ENCODE results near the gene KRT4.

KRT4 gene

GRCh38 chr12:52836491-52837412, 22.8 kb upstream of the KRT4 start:
- Histone ChIP-seq H3K4me1 (ENCODE audit: control insufficient read depth, insufficient read depth, low read length) (no peaks in the 10 kb centered on the region), H3K9me3 (ENCODE audit: control insufficient read depth, insufficient read depth, low read length) (no peaks in the 10 kb centered on the region), H3K36me3 (ENCODE audit: control insufficient read depth, insufficient read depth, low read length) (no peaks in the 10 kb centered on the region), H3K27ac (ENCODE audit: low read length) (no peak overlapping the region), H3K27me3 (ENCODE audit: control insufficient read depth, insufficient read depth, low read length) (no peaks in the 10 kb centered on the region), H3K4me3 (ENCODE audit: low read length) (no peak overlapping the region)
- DNase-seq (ENCODE audit: low read depth, low spot score), result no peak
- no CpG with 5 or more reads among the region's 9 CpGs for WGBS (ENCODE audit: insufficient coverage, insufficient read length)

- no peaks in the 10 kb centered on the region for H3K4me1 ChIP-seq (ENCODE audit: control insufficient read depth, insufficient read depth, low read length)
- no peak overlapping the region for H3K4me3 ChIP-seq (ENCODE audit: low read length)
- no peaks in the 10 kb centered on the region for H3K36me3 ChIP-seq (ENCODE audit: control insufficient read depth, insufficient read depth, low read length)
- DNase-seq (ENCODE audit: low read depth, low spot score), result no peak
- no peak overlapping the region for H3K27ac ChIP-seq (ENCODE audit: low read length)
- no peaks in the 10 kb centered on the region for H3K27me3 ChIP-seq (ENCODE audit: control insufficient read depth, insufficient read depth, low read length)
- no peaks in the 10 kb centered on the region for H3K9me3 ChIP-seq (ENCODE audit: control insufficient read depth, insufficient read depth, low read length)
- no CpG with 5 or more reads among the region's 7 CpGs for WGBS (ENCODE audit: insufficient coverage, insufficient read length)
These were observed 22.1 kb upstream of the KRT4 start for GRCh38 chr12:52836042-52836466.

GRCh38 chr12:52835271-52836041, 21.5 kb upstream of the KRT4 start:
- H3K27me3 ChIP-seq (ENCODE audit: control insufficient read depth, insufficient read depth, low read length), result no peaks in the 10 kb centered on the region
- WGBS (ENCODE audit: insufficient coverage, insufficient read length), result no CpG with 5 or more reads among the region's 15 CpGs
- DNase-seq (ENCODE audit: low read depth, low spot score), result no peak
- H3K9me3 ChIP-seq (ENCODE audit: control insufficient read depth, insufficient read depth, low read length), result no peaks in the 10 kb centered on the region
- no peaks in the 10 kb centered on the region for H3K36me3 ChIP-seq (ENCODE audit: control insufficient read depth, insufficient read depth, low read length)
- no peak overlapping the region for H3K27ac ChIP-seq (ENCODE audit: low read length)
- H3K4me1 ChIP-seq (ENCODE audit: control insufficient read depth, insufficient read depth, low read length), result no peaks in the 10 kb centered on the region
- no peak overlapping the region for H3K4me3 ChIP-seq (ENCODE audit: low read length)

DNA sequence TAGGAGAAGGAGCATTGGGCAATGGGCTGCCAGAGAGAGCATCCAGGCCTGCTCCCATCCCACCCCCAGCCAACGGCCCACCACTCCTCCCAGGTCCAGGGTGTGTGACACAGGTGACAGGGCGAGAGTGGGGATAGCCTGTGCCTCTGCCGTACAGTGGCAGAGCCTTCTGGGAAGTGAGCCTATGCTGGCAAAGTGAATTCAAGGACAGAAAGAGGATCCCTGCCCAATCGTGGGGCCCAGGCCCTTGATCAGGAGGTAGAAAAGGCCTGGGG, 20.7 kb upstream of the KRT4 start:
- DNase-seq (ENCODE audit: low read depth, low spot score), result no peak
- no peak overlapping the region for H3K4me3 ChIP-seq (ENCODE audit: low read length)
- no CpG with 5 or more reads among the region's 4 CpGs for WGBS (ENCODE audit: insufficient coverage, insufficient read length)
- no peaks in the 10 kb centered on the region for H3K27me3 ChIP-seq (ENCODE audit: control insufficient read depth, insufficient read depth, low read length)
- no peaks in the 10 kb centered on the region for H3K9me3 ChIP-seq (ENCODE audit: control insufficient read depth, insufficient read depth, low read length)
- no peaks in the 10 kb centered on the region for H3K36me3 ChIP-seq (ENCODE audit: control insufficient read depth, insufficient read depth, low read length)
- H3K27ac ChIP-seq (ENCODE audit: low read length), result no peak overlapping the region
- H3K4me1 ChIP-seq (ENCODE audit: control insufficient read depth, insufficient read depth, low read length), result no peaks in the 10 kb centered on the region

GRCh38 chr12:52833922-52834726, 20.2 kb upstream of the KRT4 start, which contains the start of gene KRT79:
TSS of gene KRT79 (minus strand) at chr12:52834311. CDS start at chr12:52834260, 51 bp downstream.
- H3K4me1 ChIP-seq (ENCODE audit: control insufficient read depth, insufficient read depth, low read length), result no peaks in the 10 kb centered on the region
- DNase-seq (ENCODE audit: low read depth, low spot score), result no peak
- no peaks in the 10 kb centered on the region for H3K9me3 ChIP-seq (ENCODE audit: control insufficient read depth, insufficient read depth, low read length)
- no peaks in the 10 kb centered on the region for H3K27me3 ChIP-seq (ENCODE audit: control insufficient read depth, insufficient read depth, low read length)
- H3K4me3 ChIP-seq (ENCODE audit: low read length), result no peak within 1 kb of the TSS
- no CpG with 5 or more reads among the region's 22 CpGs for WGBS (ENCODE audit: insufficient coverage, insufficient read length)
- H3K27ac ChIP-seq (ENCODE audit: low read length), result no peak within 1 kb of the TSS
- H3K36me3 ChIP-seq (ENCODE audit: control insufficient read depth, insufficient read depth, low read length), result no peaks in the 10 kb centered on the region

GRCh38 chr12:52832985-52833905, 19.3 kb upstream of the KRT4 start:
- no peaks in the 10 kb centered on the region for H3K27me3 ChIP-seq (ENCODE audit: control insufficient read depth, insufficient read depth, low read length)
- DNase-seq (ENCODE audit: low read depth, low spot score), result no peak

DNA sequence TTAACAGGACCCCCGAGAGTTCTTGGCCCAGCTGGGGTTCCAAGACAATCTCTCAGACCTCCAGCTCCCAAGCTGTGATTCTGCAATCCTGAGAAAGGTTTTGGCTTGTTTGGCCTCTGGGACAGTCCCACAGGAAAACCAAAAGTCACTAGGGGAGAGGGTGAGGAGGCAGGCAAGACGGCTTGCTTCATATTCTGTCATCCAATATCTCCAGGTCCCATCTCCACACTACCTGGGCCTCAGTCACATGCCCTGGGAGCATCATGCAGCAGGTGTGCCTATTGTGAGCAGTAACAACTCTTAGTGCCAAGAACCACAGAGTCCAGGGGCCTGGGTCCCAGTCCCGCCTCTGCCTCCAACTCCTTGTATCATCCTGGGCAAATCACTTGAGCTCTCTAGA, 18.5 kb upstream of the KRT4 start:
- Histone ChIP-seq H3K4me1 (ENCODE audit: control insufficient read depth, insufficient read depth, low read length) (no peaks in the 10 kb centered on the region), H3K27ac (ENCODE audit: low read length) (no peak overlapping the region), H3K9me3 (ENCODE audit: control insufficient read depth, insufficient read depth, low read length) (no peaks in the 10 kb centered on the region), H3K4me3 (ENCODE audit: low read length) (no peak overlapping the region), H3K36me3 (ENCODE audit: control insufficient read depth, insufficient read depth, low read length) (no peaks in the 10 kb centered on the region), H3K27me3 (ENCODE audit: control insufficient read depth, insufficient read depth, low read length) (no peaks in the 10 kb centered on the region)
- WGBS (ENCODE audit: insufficient coverage, insufficient read length), result no CpG with 5 or more reads among the region's 3 CpGs
- DNase-seq (ENCODE audit: low read depth, low spot score), result no peak

More at GRCh38 chr12:52832985-52833905, 19.3 kb upstream of the KRT4 start:
- WGBS (ENCODE audit: insufficient coverage, insufficient read length), result no CpG with 5 or more reads among the region's 20 CpGs
- Histone ChIP-seq H3K9me3 (ENCODE audit: control insufficient read depth, insufficient read depth, low read length) (no peaks in the 10 kb centered on the region), H3K27ac (ENCODE audit: low read length) (no peak overlapping the region), H3K4me1 (ENCODE audit: control insufficient read depth, insufficient read depth, low read length) (no peaks in the 10 kb centered on the region), H3K36me3 (ENCODE audit: control insufficient read depth, insufficient read depth, low read length) (no peaks in the 10 kb centered on the region), H3K4me3 (ENCODE audit: low read length) (no peak overlapping the region)

DNA sequence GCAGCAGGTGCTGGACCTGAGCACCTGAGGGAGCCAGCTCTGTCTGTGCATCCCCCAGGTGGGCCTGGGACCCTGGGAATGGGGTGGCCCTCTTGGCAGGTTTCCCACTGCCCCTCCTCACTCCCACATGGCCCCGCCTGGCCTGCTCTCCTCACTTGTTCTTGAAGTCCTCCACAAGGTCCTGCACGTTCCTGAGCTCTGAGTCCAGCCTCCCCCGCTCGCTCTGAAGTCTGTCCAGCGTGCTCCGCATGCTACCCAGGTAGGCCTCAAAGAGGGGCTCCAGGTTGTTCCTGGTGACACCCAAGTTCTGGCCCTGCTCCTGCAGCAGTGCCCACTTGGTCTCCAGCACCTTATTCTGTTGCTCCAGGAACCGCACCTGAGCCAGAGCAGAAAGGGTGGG, 17.3 kb upstream of the KRT4 start:
- Histone ChIP-seq H3K27ac (ENCODE audit: low read length) (no peak overlapping the region), H3K4me3 (ENCODE audit: low read length) (no peak overlapping the region), H3K36me3 (ENCODE audit: control insufficient read depth, insufficient read depth, low read length) (no peaks in the 10 kb centered on the region), H3K27me3 (ENCODE audit: control insufficient read depth, insufficient read depth, low read length) (no peaks in the 10 kb centered on the region), H3K9me3 (ENCODE audit: control insufficient read depth, insufficient read depth, low read length) (no peaks in the 10 kb centered on the region), H3K4me1 (ENCODE audit: control insufficient read depth, insufficient read depth, low read length) (no peaks in the 10 kb centered on the region)
- no peak for DNase-seq (ENCODE audit: low read depth, low spot score)
- no CpG with 5 or more reads among the region's 7 CpGs for WGBS (ENCODE audit: insufficient coverage, insufficient read length)

DNA sequence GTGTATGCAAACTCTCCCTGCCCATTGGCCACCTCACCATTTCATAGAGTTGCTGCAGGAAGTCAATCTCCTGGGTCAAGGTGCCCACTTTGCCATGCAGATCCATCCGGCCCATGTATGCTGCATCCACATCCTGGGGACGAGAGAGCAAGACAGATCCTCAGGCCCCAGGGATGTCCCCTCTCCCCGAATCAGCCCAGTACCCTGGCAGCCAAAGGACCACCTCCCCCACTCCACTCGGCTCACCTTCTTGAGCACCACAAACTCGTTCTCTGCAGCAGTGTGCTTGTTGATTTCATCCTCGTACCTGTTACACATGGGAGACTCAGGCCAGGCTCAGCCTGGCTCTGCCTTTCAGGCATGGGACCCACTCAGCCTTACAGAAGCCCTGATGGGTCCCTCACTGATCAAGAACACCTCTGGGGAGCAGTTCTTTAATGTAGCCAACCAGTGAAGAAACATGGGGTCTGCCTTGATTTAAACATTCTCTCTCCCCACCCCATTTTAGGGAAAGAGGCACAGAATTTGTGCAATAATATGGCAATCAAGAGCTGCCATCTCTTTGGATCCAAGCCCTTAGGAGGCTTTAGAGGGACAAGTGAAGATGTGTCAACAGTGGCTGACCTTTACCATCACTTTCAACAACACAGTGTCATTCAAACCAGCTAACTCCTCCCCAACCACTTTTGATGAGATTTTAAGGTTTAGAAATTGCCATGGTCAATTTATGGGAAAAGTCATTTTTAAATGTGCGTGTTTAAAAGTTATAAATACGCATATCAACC, 16.3 kb upstream of the KRT4 start:
- no peak for DNase-seq (ENCODE audit: low read depth, low spot score)
- Histone ChIP-seq H3K9me3 (ENCODE audit: control insufficient read depth, insufficient read depth, low read length) (no peaks in the 10 kb centered on the region), H3K4me1 (ENCODE audit: control insufficient read depth, insufficient read depth, low read length) (no peaks in the 10 kb centered on the region), H3K27me3 (ENCODE audit: control insufficient read depth, insufficient read depth, low read length) (no peaks in the 10 kb centered on the region), H3K27ac (ENCODE audit: low read length) (no peak overlapping the region), H3K36me3 (ENCODE audit: control insufficient read depth, insufficient read depth, low read length) (no peaks in the 10 kb centered on the region), H3K4me3 (ENCODE audit: low read length) (no peak overlapping the region)
- WGBS (ENCODE audit: insufficient coverage, insufficient read length), result no CpG with 5 or more reads among the region's 8 CpGs

Measured in iPS DF 6.9 (cell line).